SH-SY5Y (cell line): Measurements from ENCODE around the gene GTF2H4.

ENCODE experiments used
- GATA2 ChIP-seq: IDR thresholded peaks from 2 replicates; pipeline ENCODE4 v1.6.1; 2011; ENCODE audit warnings: mild to moderate bottlenecking, low read depth, low read length
- GATA3 ChIP-seq: IDR thresholded peaks from 2 replicates; pipeline ENCODE4 v1.6.1; 2011; ENCODE audit warnings: low read depth, mild to moderate bottlenecking, low read length, moderate library complexity

GTF2H4 gene

DNA sequence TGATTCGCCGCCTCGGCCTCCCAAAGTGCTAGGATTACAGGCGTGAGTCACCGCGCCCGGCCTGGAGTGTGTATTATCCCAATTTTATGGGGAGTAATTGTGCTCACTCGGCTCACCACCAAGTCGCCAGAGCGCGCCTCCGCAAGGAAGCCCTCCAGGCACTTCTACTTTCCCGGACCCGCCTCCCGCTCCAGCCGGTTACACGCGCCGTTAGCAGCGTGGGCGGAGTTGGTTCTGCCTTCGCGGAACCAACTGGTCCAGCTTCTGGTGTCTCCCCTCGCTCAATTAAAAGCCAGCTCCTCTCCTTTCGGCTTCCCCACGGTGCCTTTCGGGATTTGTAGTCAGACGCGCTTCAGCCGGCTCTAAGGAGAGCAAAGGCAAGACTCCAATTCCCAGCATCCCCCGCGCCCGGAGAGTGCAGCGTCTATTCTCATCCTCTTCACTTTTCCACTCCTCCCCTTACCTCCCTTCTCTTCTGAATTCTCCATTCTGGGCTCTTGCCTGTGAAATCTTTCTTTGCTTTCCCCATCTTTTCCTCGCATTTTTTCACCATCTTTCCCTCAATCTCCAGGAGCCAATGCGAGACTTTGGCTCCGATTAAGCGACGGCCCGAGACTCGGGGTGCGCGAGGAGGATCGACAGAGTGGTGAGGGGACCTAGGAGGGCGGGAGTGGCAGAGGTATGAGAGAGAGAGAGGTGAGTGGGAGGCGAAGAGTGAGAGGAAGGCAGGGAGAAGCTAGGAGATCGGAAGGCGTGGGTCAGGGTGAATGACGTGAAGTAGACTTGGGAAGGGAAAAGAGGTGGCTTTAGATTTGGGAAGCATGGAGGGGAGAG, at the start of gene GTF2H4:
Gene GTF2H4 (plus strand): TSS at position 450 of the 834 bp plus-strand sequence.
- TF ChIP-seq GATA3 (no peak), GATA2 (no peak; the same call in 1 of the 2 replicates)

DNA sequence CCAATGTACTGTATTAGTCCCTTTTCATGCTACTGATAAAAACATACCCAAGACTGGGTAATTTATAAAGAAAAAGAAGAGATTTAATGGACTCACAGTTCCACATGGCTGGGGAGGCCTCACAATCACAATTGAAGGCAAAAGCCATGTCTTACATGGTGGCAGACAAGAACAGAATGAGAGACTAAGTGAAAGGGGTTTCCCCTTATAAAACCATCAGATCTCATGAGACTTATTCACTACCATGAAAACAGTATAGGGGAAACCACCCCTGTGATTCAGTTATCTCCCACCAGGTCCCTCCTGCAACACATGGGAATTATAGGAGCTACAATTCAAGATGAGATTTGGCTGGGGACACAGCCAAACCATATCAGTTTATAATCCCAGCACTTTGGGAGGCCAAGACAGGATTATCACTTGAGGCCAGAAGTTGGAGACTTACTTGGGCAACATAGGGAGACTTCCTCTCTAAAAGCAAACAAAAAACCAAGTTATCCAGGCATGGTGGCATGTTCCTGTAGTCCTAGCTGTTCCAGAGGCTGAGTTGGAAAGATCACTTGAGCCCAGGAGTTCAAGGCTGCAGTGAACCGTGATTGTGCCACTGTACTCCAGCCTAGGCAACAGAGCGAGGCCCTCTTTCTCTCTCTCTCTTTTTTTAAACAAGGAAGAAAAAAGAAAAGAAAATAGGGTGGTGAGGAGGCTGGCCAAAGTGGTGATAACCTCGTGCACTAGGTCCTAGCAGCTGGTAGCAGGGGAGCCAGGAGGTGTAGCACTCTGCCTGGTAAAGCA, 46.6 kb upstream of the GTF2H4 start:
- TF ChIP-seq GATA3 (no peak), GATA2 (no peak)

DNA sequence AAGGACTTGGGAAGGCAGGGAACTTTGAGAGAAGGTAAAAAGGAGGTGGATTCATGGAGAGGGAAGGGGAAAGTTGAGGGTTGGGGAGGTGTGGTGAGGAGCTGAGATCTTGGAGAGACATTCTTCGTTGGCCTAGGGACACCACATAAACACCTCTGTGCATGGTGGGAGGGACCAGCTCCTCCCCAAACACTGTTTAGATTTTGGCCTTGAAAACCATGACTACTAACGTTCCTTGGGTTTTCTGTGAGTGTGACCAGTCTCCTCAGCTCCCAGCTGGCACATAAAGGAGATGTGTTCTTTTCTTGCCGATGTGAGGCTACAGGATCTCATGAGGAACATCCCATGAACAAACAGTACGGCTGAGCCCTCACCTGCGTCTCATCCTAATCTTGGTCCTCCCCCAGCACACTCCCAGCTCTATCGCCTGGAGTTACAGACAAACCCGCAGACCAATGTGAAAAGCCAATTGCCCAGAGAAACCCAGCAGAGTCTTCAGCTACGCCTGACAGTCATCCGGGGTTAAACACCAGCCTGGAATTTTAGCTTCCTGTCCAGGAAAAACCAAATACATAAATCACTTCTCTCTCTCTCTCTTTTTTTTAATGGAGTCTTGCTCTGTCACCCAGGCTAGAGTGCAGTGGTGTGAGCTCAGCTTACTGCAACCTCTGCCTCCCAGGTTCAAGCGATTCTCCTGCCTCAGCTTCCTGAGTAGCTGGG, 45.7 kb upstream of the GTF2H4 start:
- TF ChIP-seq GATA3 (no peak), GATA2 (no peak)

DNA sequence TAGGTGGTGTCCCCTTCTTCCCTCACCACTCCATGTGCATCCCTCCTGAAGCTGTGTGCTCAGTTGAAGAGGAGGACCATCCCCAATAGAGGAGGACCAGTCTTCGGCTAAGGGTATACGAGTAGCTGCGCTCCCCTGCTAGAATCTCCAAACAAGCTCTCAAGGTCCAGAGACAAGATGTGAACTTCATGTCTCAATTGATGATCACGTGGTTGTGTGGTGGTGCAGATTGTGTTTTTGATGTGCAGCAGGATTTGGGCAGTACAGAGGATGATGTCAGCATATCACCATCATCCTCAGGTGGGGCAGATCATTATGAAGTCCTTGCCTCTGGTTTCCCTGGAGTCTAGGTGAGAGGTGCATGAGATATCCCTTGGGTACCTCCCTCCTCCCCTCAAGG, 43.7 kb upstream of the GTF2H4 start:
- TF ChIP-seq GATA3 (no peak), GATA2 (no peak)

DNA sequence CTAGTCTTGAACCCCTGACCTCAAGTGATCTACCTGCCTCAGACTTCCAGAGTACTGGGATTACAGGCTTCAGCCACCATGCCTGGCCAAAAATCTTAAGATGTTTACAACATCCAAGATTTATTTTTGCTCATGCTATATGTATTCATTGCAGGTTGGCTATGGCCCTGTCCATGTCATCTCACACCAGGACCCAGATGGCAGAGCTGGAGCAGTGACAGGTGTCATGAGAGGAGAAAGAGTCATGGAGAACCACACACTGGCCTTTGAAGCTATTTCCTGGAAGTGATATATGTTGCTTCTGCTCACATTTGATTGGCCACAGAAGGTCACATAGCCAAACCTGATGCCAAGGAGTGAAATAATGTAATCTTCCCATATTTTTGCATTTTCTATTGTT, 37.5 kb upstream of the GTF2H4 start:
- TF ChIP-seq GATA3 (no peak), GATA2 (no peak)

DNA sequence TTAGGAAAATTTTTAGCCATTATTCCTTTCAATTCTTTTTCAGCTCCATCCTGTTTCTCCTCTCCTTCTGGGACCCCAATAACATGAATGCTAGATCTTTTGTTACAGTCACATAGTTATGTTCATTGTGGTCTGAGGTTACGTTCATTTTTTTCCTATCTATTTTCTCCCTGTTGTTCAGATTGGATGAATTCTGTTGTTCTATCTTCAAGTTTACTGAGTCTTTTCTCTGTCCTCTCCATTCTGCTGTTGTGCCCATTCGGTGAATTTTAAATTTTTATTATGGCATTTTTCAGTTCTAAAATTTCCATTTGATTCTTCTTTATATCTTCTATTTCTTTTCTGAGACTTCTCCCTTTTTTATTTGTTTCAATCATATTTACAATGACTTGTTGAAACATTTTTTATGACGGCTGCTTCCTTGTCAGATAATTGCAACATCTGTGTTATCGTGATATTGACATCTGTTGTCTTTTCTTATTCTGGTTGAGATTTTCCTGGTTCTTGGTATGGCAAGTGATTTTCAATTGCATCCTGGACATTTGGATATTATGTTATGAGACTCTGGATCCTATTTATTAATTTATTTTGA, 36.3 kb upstream of the GTF2H4 start:
- TF ChIP-seq GATA3 (no peak), GATA2 (no peak)

DNA sequence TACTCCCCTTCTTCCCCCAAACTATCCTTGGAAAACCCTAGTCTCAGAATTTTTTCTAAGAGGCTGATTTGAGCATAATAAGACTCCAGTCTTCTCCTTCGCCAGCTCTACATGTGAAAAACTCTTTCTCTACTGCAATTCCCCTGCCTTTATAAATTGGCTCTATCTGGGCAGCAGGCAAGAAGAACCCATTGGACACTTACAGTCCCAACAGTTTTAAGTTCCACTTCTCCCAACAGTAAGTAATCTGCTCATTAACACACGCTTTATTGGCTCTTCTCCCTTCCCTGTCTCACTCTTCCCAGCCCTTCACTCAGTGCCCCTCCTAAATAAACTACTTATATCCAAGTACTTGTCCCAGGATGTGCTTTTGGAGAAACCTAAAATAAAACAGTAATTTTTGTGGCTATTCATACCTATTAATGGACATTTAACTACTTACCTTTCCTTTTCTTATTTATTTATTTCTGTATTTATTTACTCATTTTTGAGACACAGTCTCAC, 34.8 kb upstream of the GTF2H4 start:
- TF ChIP-seq GATA2 (no peak), GATA3 (no peak)

DNA sequence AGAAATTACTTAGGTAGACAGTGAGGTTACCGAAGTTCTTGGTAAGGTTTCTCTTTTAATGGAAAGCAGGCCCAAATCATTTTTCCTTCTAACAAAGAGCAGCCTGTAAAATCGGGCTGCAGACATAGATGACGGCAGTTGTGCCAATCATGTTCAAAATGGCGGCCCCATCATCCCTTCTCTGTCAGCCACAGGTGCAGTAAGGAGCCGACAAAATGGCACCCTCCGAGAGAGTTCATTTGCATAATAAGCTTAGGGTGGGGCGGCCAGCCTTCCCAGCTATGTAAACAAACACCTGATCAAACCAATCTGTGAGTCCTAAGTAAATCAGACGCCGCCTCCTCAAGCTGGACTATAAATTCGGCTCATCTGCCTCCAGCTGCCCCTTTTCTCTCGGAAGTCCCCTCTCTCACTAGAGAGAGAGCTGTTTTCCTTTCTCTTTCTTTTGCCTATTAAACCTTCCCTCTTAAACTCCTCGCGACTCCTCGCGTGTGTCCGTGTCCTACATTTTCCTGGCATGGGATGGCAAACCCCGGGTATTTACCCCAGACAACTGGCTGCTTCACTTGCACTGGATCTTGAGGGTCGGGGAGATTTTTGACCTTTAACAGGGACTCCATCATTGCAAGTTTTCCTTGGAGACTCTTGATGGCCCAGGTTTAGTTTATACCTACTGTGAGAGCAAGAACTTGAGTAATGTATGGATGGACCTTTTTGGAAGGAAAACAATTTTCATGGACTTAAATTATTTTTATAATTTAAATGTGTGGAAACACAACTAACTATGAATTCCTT, 32.6 kb upstream of the GTF2H4 start:
- TF ChIP-seq GATA3 (no peak), GATA2 (no peak)

DNA sequence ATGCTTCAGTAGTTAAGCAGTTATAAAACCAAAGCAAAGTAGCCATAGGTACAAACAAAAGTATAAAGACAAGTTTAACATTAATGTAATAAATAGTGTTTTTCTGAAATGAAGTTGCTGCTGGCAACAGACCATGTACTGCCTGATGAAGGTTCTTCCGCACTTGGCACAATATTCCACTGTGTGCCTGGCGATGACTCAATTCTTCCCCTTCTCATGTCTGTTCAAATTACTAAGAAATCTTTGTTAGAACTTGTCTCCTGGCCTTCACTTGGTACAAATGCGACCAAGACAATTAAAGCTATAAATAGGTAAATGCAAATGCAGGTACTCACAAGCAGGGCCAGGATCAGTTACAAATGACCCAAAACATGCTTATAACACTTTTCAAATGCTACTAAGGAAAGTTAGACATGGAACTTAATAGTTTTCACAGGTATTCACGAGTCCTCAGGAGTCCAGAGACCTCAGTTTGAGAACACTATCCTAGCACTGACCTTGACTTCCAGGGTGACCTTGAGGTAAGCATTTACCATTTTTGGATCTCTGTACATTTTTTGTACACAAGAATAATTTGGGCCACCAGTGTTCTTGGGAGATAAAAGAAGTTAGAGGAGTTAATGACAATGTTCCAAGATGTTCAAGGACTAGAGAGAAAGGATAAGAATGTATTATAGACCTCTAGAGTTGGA, 31.8 kb upstream of the GTF2H4 start:
- TF ChIP-seq GATA3 (no peak), GATA2 (no peak)

DNA sequence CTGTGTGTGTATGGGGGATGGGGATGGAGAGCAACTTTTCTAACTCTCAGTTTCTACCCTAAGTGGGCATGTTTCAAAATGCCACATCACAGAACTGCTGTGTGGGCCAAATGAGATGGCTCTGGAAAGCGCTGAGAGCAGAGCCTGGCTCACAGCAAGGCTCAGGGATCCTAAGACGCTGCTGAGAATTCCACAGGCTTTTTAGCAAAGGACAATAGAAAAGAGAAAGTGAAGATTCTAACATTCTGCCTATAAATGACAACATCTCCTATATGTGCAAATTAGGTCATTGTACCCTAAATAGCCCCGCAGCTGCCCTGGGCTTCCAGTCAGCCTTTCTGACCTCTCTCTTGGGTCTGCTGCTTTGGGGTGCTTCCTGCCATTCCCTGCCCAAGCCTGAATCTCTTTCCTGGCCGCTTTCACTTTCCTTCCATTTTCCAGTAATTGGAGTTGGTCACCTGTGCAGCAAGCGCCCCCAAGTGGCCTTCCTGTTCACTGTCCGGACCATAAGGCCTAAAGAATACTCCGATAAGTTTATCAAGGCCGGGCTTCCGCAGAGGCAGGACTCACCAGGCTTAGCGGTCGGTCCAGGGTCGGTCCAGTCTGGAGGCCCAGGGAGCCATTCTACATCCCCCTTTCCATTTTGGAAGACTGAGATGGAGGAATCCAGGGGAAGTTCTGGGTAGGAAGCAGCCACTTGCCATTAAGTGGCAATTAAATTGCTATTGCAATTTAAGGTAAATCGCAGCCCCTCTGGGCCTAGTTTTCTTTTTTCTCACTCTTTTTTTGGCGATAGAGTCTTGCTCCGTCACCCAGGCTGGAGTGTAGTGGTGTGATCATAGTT, 30.4 kb upstream of the GTF2H4 start:
- TF ChIP-seq GATA3 = no peak
- no peak for TF ChIP-seq GATA2

DNA sequence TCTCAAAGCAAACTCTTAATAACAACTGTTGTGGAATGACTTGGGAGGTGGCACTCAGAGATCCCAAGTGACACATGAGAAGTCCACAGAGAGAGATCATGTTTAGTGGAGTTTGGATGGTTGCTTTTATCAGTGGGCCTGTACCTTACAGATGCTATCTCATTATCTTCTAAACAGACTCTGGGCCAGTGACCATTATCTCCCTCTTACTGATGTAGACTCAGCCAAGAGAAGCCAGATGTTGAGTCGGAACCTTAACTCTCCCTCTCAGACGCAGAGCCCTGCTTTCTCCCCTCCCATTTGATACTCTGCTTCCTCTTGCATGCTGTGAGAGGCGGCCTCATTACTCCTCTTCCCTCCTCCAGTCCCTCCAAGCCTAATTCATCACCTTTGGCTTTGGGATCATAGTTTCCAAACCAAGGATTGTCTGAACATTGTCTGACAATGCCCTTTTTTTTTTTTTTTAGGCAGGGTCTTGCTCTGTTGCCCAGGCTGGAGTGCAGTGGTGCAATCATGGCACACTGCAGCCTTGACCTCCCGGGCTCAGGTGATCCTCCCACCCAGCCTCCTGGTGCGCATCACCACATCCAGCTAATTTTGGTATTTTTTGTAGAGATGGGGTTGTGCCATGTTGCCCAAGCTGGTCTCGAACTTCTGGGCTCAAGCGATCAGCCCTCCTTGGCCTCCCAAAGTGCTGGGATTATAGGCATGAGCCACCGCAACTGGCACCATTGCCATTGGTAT, 28.2 kb upstream of the GTF2H4 start:
- no peak for TF ChIP-seq GATA3
